SKM-1 treated with dmso at 0.1 percent for 144 hours (cell line): ENCODE measurements around the gene ATP8A2.
"Not testable (repeated sequence)": the region's sequence is repeated elsewhere in the genome, so short reads cannot be mapped to it uniquely, and the experiment has no call there.

Experiments used
- DNase-seq: peaks from one replicate; lab custom pipeline; 2025; ENCODE audit not compliant: unreplicated experiment; lab: John Stamatoyannopoulos, UW

ATP8A2 gene

GRCh38 chr13:26053418-26053980 is 681.7 kb downstream of the ATP8A2 start:
- DNase-seq = no peak

- no peak for DNase-seq
Measured at GRCh38 chr13:26054896-26055295, 683.1 kb downstream of the ATP8A2 start.

- no peak for DNase-seq
Measured at GRCh38 chr13:26058704-26059103, 686.9 kb downstream of the ATP8A2 start.

- no peak for DNase-seq
Measured at GRCh38 chr13:26060357-26060756, 688.6 kb downstream of the ATP8A2 start.

GRCh38 chr13:26061256-26061655 is 689.5 kb downstream of the ATP8A2 start:
- no peak for DNase-seq

- no peak for DNase-seq
Measured at GRCh38 chr13:26061947-26062346, 690.2 kb downstream of the ATP8A2 start.

GRCh38 chr13:26062853-26063444 is 691.2 kb downstream of the ATP8A2 start:
- DNase-seq = peak; percentile 47

- DNase-seq = not testable (repeated sequence)
Measured at GRCh38 chr13:26066492-26066891, 694.7 kb downstream of the ATP8A2 start.

- DNase-seq = no peak
Measured at GRCh38 chr13:26067601-26068000, 695.8 kb downstream of the ATP8A2 start.

GRCh38 chr13:26068372-26068771 is 696.6 kb downstream of the ATP8A2 start:
- DNase-seq = not testable (repeated sequence)

- DNase-seq = not testable (repeated sequence)
Measured at GRCh38 chr13:26069642-26070041, 697.9 kb downstream of the ATP8A2 start.

- no peak for DNase-seq
Measured at GRCh38 chr13:26071691-26072090, 699.9 kb downstream of the ATP8A2 start.

GRCh38 chr13:26072335-26072734 is 700.6 kb downstream of the ATP8A2 start:
- not testable (repeated sequence) for DNase-seq

GRCh38 chr13:26074706-26075105 is 702.9 kb downstream of the ATP8A2 start:
- DNase-seq = no peak
